Stomach smooth muscle (tissue), 2 donors: ENCODE measurements around the gene CNTN1.

Experiments used
- H3K27ac ChIP-seq: one replicate; pipeline ENCODE4 v1.7.0; 2013; ENCODE audit warnings: mild to moderate bottlenecking, low read length, inconsistent platforms
- H3K27me3 ChIP-seq, 2 donors: one replicate each; pipeline ENCODE4 v1.7.0; 2013; ENCODE audit warnings: low read length in 2 of 2; ENCODE audit not compliant: insufficient read depth in 2 of 2, control insufficient read depth in 1 of 2
- H3K36me3 ChIP-seq, 2 donors: one replicate each; pipeline ENCODE4 v1.7.0; 2013; ENCODE audit warnings: low read length in 2 of 2; ENCODE audit not compliant: control insufficient read depth in 2 of 2, insufficient read depth in 2 of 2
- H3K4me1 ChIP-seq: one replicate; pipeline ENCODE4 v1.7.0; 2013; ENCODE audit warnings: low read length; ENCODE audit not compliant: control insufficient read depth, insufficient read depth
- H3K4me3 ChIP-seq, 2 donors: one replicate each; pipeline ENCODE4 v1.7.0; 2013; ENCODE audit warnings: low read length in 2 of 2
- H3K9ac ChIP-seq, 2 donors: one replicate each; pipeline ENCODE4 v1.7.0; 2013; ENCODE audit warnings: low read length in 2 of 2, mild to moderate bottlenecking in 1 of 2
- H3K9me3 ChIP-seq, 2 donors: one replicate each; pipeline ENCODE4 v1.7.0; 2013; ENCODE audit warnings: low read length in 2 of 2; ENCODE audit not compliant: control insufficient read depth in 2 of 2
- donor health status: healthy.
- donor health status: Pancreatic carcinoma.

The CNTN1 gene

DNA sequence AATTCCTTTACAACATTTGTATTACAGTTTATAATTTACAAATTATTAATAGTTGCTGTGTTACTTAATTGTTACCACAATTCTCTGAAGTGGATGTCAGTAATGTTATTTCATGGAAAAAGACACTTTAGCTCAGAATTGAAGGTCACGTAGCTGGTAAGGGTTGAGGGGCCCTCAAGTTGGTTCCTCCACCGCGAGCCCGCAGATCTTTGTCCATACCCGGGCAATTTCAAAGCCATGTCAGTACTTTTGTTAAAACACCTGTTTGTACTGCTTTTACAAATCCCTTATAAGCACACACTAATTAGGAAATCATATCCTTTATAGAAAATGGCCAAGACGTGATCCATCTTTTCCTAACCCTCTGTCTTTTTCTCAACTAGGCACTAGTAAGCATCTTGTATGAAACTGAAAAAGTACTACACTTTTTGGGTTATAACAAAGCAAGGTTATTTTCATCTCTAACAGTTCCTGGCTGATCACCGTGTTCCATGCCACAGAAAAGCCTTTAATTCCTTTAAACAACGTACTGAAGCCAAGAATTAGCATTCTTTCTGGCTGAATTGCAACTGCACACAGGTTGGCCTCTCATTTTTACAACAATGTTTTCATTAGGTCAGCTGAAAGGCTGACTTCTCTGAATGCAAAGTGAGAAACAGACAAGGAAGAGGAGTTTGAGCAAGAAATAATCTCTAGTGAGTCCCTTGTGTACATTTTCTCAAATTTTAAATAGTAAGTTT, 76.1 kb downstream of the CNTN1 start:
- no peak overlapping the region for H3K9ac ChIP-seq
- H3K36me3 ChIP-seq = no peaks in the 10 kb centered on the region
- no peaks in the 10 kb centered on the region for H3K4me1 ChIP-seq
- H3K9me3 ChIP-seq = no peaks in the 10 kb centered on the region
- no peak overlapping the region for H3K4me3 ChIP-seq
- H3K27ac ChIP-seq = no peak overlapping the region
- no peaks in the 10 kb centered on the region for H3K27me3 ChIP-seq

DNA sequence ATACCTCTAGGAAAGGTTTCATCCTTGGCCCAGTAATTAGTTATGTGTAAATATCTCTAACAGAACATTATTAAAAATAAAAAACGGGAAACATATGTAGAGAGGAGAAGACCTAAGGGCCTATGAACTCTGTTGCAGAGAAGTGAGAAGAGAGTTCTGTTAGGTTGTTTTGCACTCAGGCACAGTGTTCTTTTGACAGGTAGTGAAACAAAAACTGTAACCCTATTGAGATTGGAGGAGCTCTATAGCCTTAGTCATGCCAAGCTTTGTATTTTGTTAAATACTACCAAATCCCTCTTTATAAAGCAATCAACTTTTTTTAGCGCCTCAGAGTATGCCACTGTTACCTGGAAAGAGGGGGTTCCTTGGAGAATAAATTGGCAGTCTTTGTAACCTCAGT, 77.6 kb downstream of the CNTN1 start:
- Histone ChIP-seq H3K36me3 (no peaks in the 10 kb centered on the region), H3K4me3 (no peak overlapping the region), H3K27me3 (no peaks in the 10 kb centered on the region), H3K27ac (no peak overlapping the region), H3K4me1 (no peaks in the 10 kb centered on the region), H3K9ac (no peak overlapping the region), H3K9me3 (no peaks in the 10 kb centered on the region)

DNA sequence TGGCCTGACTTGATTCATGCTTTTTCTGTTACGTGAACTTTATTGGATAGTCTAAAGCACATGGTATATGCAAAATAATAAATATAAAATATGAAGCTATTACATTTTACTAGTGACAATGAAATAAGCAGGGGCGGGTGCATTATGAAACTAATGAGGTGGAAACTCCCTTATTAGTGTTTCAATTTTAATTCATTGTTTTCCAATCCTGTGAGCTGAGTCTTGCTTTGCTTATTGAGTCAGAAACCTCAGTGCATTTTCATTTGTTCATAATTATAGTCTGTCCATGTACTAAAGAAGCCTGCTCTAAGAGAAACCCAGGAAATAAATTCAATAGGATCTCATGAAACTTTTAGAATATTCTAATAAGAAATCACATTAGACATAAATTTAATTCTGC, 78.5 kb downstream of the CNTN1 start:
- Histone ChIP-seq H3K4me3 (no peak overlapping the region), H3K27ac (no peak overlapping the region), H3K36me3 (no peaks in the 10 kb centered on the region), H3K27me3 (no peaks in the 10 kb centered on the region), H3K9ac (no peak overlapping the region), H3K4me1 (no peaks in the 10 kb centered on the region), H3K9me3 (no peaks in the 10 kb centered on the region)

DNA sequence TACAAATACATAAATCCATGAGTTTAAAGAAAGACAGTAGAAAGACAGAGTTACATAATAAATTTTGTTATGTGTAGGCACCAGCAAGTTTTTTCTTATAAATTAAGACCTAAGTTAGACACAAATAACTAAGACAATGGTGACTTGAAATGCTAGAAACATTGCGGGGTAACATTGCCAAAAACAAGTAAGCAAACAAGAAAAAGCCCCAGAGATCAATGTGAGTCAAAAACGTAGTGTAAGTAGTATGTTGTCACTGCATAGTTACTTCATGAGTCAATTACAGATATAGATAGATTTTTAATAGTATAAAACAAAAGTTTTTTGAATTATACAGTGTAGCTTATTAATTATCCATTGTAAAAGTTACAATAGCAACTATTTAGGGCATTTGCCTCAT, 83.4 kb downstream of the CNTN1 start:
- Histone ChIP-seq H3K9me3 (no peaks in the 10 kb centered on the region), H3K36me3 (no peaks in the 10 kb centered on the region), H3K4me3 (no peak overlapping the region), H3K9ac (no peak overlapping the region), H3K4me1 (no peaks in the 10 kb centered on the region), H3K27me3 (no peaks in the 10 kb centered on the region), H3K27ac (no peak overlapping the region)

DNA sequence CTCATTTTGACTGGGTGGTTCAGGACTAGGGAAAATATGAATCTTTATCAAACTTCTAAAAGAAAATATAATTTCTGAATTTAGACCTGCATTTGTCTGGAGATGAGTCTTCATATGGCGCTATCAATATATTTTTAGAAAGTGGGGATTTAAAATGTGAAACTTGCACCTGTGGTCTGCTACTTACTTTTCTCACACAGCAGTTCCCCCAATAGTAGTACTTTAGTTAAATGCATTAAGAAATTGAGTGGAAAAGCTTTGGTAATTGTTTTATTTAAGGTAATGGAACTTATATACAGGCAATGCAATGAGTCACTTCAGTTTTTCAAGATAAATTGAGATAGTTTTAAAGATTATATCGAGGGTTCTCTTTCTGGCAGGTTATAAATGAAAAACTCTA, 91.9 kb downstream of the CNTN1 start:
- no peak overlapping the region for H3K9ac ChIP-seq

DNA sequence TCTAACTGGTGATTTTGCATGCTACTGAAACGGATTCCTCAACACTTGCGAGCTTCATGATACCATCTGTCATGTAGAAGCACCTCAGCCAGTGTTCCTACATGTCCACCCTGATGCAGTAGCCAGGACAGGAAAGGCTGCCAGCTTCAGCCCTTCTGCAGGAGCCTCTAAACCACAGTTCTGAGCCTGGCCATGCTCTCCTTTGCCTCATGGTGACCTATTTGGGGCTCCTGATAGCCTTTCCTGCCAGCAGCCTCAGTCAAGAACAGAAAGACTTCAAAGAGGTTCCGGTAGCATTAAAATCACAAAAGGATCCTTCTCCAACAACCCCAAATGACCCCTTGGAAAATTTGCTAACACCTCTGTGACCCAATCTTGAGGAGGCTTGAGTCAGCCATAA, 96.0 kb downstream of the CNTN1 start:
- H3K4me3 ChIP-seq = no peak overlapping the region
- H3K36me3 ChIP-seq = no peaks in the 10 kb centered on the region
- no peak overlapping the region for H3K9ac ChIP-seq
- no peak overlapping the region for H3K27ac ChIP-seq
- peaks cover 2% of the 10 kb centered on the region for H3K4me1 ChIP-seq
- no peaks in the 10 kb centered on the region for H3K9me3 ChIP-seq
- no peaks in the 10 kb centered on the region for H3K27me3 ChIP-seq

More for the DNA sequence above, 91.9 kb downstream of the CNTN1 start:
- no peaks in the 10 kb centered on the region for H3K27me3 ChIP-seq
- no peak overlapping the region for H3K27ac ChIP-seq
- H3K4me3 ChIP-seq = no peak overlapping the region
- H3K9me3 ChIP-seq = no peaks in the 10 kb centered on the region
- no peaks in the 10 kb centered on the region for H3K36me3 ChIP-seq
- H3K4me1 ChIP-seq = peaks cover 2% of the 10 kb centered on the region

DNA sequence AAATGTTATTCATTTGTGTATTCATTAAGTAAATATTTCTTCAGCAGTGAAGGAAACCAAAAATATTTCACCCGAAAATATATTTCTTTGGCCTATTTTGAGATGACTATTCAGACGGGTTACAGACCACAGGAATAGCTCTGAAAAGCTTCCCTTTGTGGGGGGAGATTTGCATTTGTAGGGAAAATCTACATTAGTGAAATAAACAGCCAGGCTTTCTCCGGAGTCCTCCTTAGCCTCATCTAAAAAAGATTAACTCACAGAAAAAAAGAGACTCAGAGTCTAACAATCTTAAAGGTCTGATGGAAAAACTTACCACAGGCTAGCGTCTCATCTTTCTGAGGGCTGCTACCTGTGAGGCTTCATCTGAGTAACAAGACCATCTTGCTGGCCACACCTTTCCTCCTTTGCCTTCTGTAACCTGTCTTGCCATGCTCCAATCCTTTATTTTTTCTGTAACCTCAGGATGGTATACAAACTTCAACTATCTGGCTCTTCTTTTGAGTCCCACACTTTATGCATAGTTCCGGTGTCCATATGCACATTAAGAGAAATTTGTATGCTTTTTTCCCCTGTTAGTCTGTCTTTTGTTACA, 100.7 kb downstream of the CNTN1 start:
- Histone ChIP-seq H3K36me3 (no peaks in the 10 kb centered on the region), H3K4me1 (peaks cover 2% of the 10 kb centered on the region), H3K4me3 (no peak overlapping the region), H3K9ac (no peak overlapping the region), H3K27ac (no peak overlapping the region), H3K9me3 (no peaks in the 10 kb centered on the region), H3K27me3 (no peaks in the 10 kb centered on the region)

DNA sequence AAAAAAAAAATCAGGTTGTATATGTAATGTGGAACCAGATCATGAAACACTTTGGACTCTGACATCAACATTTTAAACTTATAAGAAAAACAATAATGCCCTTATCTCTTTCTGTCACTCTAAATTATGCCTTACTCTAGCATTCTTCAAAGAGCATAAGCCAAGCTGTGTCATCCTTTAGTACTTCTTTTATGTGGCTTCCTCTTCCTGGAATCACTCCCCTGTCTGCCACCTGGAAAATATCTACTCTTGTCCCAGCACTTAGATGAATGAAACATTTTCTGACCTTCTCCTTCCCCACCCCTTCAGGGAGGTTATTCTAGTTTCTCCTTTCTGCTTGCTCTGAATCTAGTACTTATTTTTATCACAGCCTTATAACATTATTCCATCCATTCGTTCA, 101.2 kb downstream of the CNTN1 start:
- Histone ChIP-seq H3K9me3 (no peaks in the 10 kb centered on the region), H3K4me3 (no peak overlapping the region), H3K9ac (no peak overlapping the region), H3K4me1 (no peaks in the 10 kb centered on the region), H3K27me3 (no peaks in the 10 kb centered on the region), H3K36me3 (no peaks in the 10 kb centered on the region), H3K27ac (no peak overlapping the region)

DNA sequence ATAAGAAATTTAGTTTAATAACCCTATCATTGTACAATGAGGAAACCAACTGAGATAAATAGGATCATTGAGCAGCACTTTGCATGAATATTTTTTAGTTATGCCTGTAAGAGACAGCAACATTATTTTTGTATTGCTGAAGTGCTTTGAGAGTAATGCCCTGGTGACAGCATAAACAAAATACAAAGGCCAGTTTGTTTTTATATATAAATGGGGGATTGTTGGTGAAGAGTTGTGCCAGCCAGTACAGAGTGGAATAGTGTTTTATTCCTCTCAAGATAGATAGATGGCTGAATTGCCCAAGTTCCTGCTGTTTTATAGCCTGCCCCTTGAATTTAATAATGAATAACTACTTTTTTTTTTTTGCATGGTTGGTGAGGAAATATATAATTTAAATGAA, 101.8 kb downstream of the CNTN1 start:
- H3K27ac ChIP-seq = no peak overlapping the region
- no peak overlapping the region for H3K9ac ChIP-seq
- H3K27me3 ChIP-seq = no peaks in the 10 kb centered on the region
- H3K4me1 ChIP-seq = no peaks in the 10 kb centered on the region
- H3K4me3 ChIP-seq = no peak overlapping the region
- H3K9me3 ChIP-seq = no peaks in the 10 kb centered on the region
- no peaks in the 10 kb centered on the region for H3K36me3 ChIP-seq

DNA sequence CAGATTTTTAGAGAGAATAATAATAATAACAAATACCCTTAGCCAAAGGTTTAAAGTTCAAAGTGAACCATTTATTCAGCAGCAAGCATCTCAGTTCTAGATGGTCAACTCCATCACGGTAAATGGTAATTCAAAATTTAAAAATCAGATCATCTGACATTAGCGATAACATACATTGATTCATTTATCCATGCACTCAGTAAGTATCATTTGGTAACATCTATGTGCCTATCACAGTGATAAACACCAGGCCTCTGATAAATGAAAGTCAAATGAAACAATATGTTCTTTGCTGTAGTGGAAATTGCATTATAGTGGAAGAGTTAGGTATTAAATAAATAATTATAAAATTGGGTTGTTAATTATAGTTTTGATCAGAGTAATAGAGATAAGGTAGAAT, 108.8 kb downstream of the CNTN1 start:
- Histone ChIP-seq H3K4me3 (no peak overlapping the region), H3K27ac (no peak overlapping the region), H3K9me3 (no peaks in the 10 kb centered on the region), H3K36me3 (no peaks in the 10 kb centered on the region), H3K27me3 (no peaks in the 10 kb centered on the region), H3K9ac (no peak overlapping the region), H3K4me1 (no peaks in the 10 kb centered on the region)

DNA sequence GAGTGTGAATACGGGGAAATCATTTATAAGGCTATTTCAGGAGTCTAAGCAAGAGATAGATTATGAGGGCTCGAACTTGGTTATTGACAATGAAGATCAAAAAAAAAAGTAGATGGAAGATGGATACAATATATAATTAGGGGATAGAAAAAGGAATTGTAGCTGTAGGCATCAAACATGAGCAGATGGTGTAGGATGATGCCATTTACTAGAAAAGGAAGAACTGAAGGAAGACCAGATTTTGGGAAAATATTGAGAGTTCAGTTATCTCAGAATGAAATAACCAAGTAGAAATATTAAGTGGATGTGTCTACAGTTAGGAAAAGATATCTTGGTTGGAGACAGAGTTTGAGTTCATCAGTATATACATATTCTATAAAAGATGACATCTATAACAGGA, 109.6 kb downstream of the CNTN1 start:
- no peak overlapping the region for H3K9ac ChIP-seq
- H3K36me3 ChIP-seq = no peaks in the 10 kb centered on the region
- no peaks in the 10 kb centered on the region for H3K4me1 ChIP-seq
- H3K9me3 ChIP-seq = no peaks in the 10 kb centered on the region
- no peak overlapping the region for H3K4me3 ChIP-seq
- H3K27ac ChIP-seq = no peak overlapping the region
- H3K27me3 ChIP-seq = no peaks in the 10 kb centered on the region
